OCI-LY3 (cell line): ENCODE data around the gene CACNG4.

Source experiments
- H2AFZ ChIP-seq: fragments of 200-600, 300-600 bp; shearing (Covaris generic); 2 replicates; pipeline ENCODE4 v1.6.0; 2014; ENCODE audit warnings: antibody characterized with exemption, low read depth, low read length
- H3K27ac ChIP-seq: fragments of 200-600, 300-600 bp; sonication (generic); 2 replicates; pipeline ENCODE4 v1.5.1; 2014; ENCODE audit warnings: mild to moderate bottlenecking, low read length, moderate library complexity, mixed read lengths
- H3K27me3 ChIP-seq: fragments of 200-600, 300-600 bp; sonication (generic); 2 replicates; pipeline ENCODE4 v1.6.1; 2014; ENCODE audit warnings: low read depth, low read length, mixed read lengths
- H3K36me3 ChIP-seq: fragments of 200-600, 300-600 bp; sonication (generic); replicated peaks from 2 replicates; pipeline ENCODE3; 2014; ENCODE audit warnings: low read depth, low read length, mixed read lengths
- H3K4me1 ChIP-seq: fragments of 300-600, 200-600 bp; sonication (generic); 2 replicates; pipeline ENCODE4 v1.6.1; 2014; ENCODE audit warnings: low read length, mixed read lengths
- H3K4me2 ChIP-seq: fragments of 200-600, 300-600 bp; sonication (generic); 2 replicates; pipeline ENCODE4 v1.6.1; 2014; ENCODE audit warnings: low read length, mixed read lengths
- H3K4me3 ChIP-seq: fragments of 300-600, 200-600 bp; sonication (generic); 2 replicates; pipeline ENCODE4 v1.5.1; 2014; ENCODE audit warnings: antibody characterized with exemption, mild to moderate bottlenecking, low read length, moderate library complexity
- H3K79me2 ChIP-seq: fragments of 300-600, 200-600 bp; shearing (Covaris generic); 2 replicates; pipeline ENCODE4 v1.6.1; 2014; ENCODE audit warnings: mild to moderate bottlenecking, low read length, mixed read lengths
- H3K9ac ChIP-seq: fragments of 300-600, 200-600 bp; shearing (Covaris generic); 2 replicates; pipeline ENCODE4 v1.6.0; 2014; ENCODE audit warnings: mild to moderate bottlenecking, low read length, moderate library complexity
- H3K9me3 ChIP-seq: fragments of 200-600, 300-600 bp; shearing (Covaris generic); 2 replicates; pipeline ENCODE4 v1.6.1; 2014; ENCODE audit warnings: low read length, mixed read lengths; ENCODE audit not compliant: insufficient read depth
- H4K20me1 ChIP-seq: fragments of 200-600, 300-600 bp; sonication (generic); 2 replicates; pipeline ENCODE4 v1.6.1; 2016; ENCODE audit warnings: low read length, mixed read lengths; ENCODE audit not compliant: insufficient read depth
- CTCF ChIP-seq: fragments of 200-600, 300-600 bp; sonication (generic); IDR thresholded peaks from 2 replicates; pipeline ENCODE4 v1.5.1; 2014; ENCODE audit warnings: antibody characterized with exemption, low read length, low read depth
- EZH2phosphoT487 ChIP-seq: fragments of 200-600 bp; shearing (Covaris generic); IDR thresholded peaks from 2 replicates; pipeline ENCODE4 v1.6.1; 2018; ENCODE audit warnings: antibody characterized with exemption, mixed run types, low read depth

CACNG4 gene

DNA sequence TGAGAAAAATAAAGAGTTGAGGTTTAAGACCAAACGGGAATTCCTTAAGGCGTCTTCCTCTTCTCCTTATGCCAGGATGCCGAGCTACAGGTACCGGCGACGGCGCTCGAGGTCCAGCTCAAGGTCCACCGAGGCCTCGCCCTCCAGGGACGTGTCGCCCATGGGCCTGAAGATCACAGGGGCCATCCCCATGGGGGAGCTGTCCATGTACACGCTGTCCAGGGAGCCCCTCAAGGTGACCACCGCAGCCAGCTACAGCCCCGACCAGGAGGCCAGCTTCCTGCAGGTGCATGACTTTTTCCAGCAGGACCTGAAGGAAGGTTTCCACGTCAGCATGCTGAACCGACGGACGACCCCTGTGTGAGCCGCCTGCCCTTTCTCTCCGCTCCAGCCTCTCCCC is 66.1 kb downstream of the CACNG4 start:
- H3K4me3 ChIP-seq: no peak overlapping the region
- H3K36me3 ChIP-seq: no peaks in the 10 kb centered on the region
- H3K9me3 ChIP-seq: no peaks in the 10 kb centered on the region
- TF ChIP-seq CTCF: no peak
- TF ChIP-seq EZH2phosphoT487: no peak
- no peaks in the 10 kb centered on the region for H4K20me1 ChIP-seq
- H3K79me2 ChIP-seq: no peaks in the 10 kb centered on the region
- H3K27me3 ChIP-seq: no peaks in the 10 kb centered on the region
- H3K4me2 ChIP-seq: no peak overlapping the region
- H3K9ac ChIP-seq: no peak overlapping the region
- H3K27ac ChIP-seq: no peak overlapping the region
- peaks cover 13% of the 10 kb centered on the region for H3K4me1 ChIP-seq
- no peak overlapping the region for H2AFZ ChIP-seq

GRCh38 chr17:67032382-67032781 is 67.9 kb downstream of the CACNG4 start:
- Histone ChIP-seq H2AFZ (no peak overlapping the region), H3K27me3 (no peaks in the 10 kb centered on the region), H3K4me2 (no peak overlapping the region), H3K4me3 (no peak overlapping the region), H3K79me2 (no peaks in the 10 kb centered on the region), H4K20me1 (no peaks in the 10 kb centered on the region), H3K9me3 (no peaks in the 10 kb centered on the region), H3K4me1 (peaks cover 21% of the 10 kb centered on the region), H3K27ac (no peak overlapping the region), H3K36me3 (no peaks in the 10 kb centered on the region), H3K9ac (no peak overlapping the region)
- no peak for TF ChIP-seq EZH2phosphoT487
- no peak for TF ChIP-seq CTCF

DNA sequence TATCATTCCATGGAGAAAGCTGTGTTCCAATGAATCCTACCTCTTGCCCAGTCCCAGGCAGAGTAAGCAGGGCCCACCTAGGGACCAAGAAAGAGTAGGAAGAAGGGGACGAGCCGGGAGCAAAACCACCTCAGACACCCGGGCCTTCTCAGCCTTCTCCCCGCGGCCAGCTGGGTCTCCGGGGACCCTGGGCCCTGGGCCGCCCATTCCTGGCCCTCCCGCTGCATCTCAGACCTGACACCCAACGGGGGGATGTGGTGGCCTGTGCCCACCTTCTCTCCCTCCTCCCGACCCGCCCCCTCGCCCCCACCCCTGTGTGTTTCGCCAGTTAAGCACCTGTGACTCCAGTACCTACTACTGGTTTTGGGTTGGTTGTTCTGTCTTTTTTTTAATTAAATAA is 68.5 kb downstream of the CACNG4 start:
- no peaks in the 10 kb centered on the region for H3K9me3 ChIP-seq
- no peaks in the 10 kb centered on the region for H3K79me2 ChIP-seq
- peaks cover 21% of the 10 kb centered on the region for H3K4me1 ChIP-seq
- H4K20me1 ChIP-seq: no peaks in the 10 kb centered on the region
- H3K27me3 ChIP-seq: no peaks in the 10 kb centered on the region
- TF ChIP-seq CTCF (no peak), EZH2phosphoT487 (no peak)
- no peak overlapping the region for H3K4me2 ChIP-seq
- no peak overlapping the region for H3K4me3 ChIP-seq
- H3K9ac ChIP-seq: no peak overlapping the region
- no peaks in the 10 kb centered on the region for H3K36me3 ChIP-seq
- H2AFZ ChIP-seq: no peak overlapping the region
- H3K27ac ChIP-seq: no peak overlapping the region

DNA sequence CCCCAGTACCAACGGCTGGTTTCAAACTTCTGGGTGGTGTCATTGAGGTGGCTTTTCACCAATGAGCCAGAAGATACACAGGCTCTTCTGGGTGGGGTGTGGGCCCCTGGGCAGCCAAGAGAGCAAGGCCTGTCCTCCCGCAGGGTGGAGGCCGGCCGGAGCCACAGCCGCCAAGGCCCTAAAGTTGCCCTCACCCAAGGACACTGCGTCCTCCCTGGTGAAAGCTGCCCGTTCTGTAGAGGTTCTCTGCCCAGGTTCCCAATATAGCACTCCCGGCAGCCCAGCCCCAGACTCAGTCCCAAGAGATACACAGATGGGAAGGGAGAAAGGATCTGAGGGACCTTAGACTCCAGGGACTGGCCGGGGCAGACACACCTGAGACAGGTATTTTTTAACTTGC is 69.1 kb downstream of the CACNG4 start:
- Histone ChIP-seq H3K4me2 (no peak overlapping the region), H3K36me3 (no peaks in the 10 kb centered on the region), H3K79me2 (no peaks in the 10 kb centered on the region), H3K27me3 (no peaks in the 10 kb centered on the region), H3K27ac (no peak overlapping the region), H2AFZ (no peak overlapping the region), H3K9ac (no peak overlapping the region), H4K20me1 (no peaks in the 10 kb centered on the region), H3K4me1 (peaks cover 21% of the 10 kb centered on the region), H3K4me3 (no peak overlapping the region), H3K9me3 (no peaks in the 10 kb centered on the region)
- TF ChIP-seq CTCF (no peak), EZH2phosphoT487 (no peak)
